HEK293 (cell line): ENCODE data around the gene MYO18B.

Experiments
- CTCF ChIA-PET: fragments of 350-600 bp; formaldehyde crosslinking; extraction: SDS; loops from one replicate; lab custom pipeline; 2021; ENCODE audit warnings: antibody characterized with exemption; lab: Yijun Ruan, JAX
- POLR2A ChIA-PET: fragments of 300-600 bp; formaldehyde crosslinking; extraction: SDS; loops from one replicate; lab custom pipeline; 2020; ENCODE audit warnings: antibody characterized with exemption, inconsistent platforms; lab: Yijun Ruan, JAX
- H3K27ac ChIP-seq: fragments of 200-500 bp; sonication (Bioruptor generic); 2 replicates; pipeline ENCODE4 v1.5.1; 2014; ENCODE audit warnings: low read depth, low read length, control low read depth, inconsistent platforms; ENCODE audit errors: extremely low read depth
- H3K36me3 ChIP-seq, 2 experiments: fragments of 200-500 bp in 1 of 2; sonication (Bioruptor generic) in 1 of 2; 1 replicate in 1 of 2; 2 replicates in 1 of 2; pipeline ENCODE4 v1.5.1; 2014 to 2017; ENCODE audit warnings: inconsistent platforms in 2 of 2, low read length in 2 of 2; ENCODE audit not compliant: control insufficient read depth in 2 of 2, insufficient read depth in 1 of 2
- H3K4me1 ChIP-seq: fragments of 200-500 bp; sonication (Bioruptor generic); 2 replicates; pipeline ENCODE4 v1.5.1; 2014; ENCODE audit warnings: mild to moderate bottlenecking, low read length, inconsistent platforms; ENCODE audit not compliant: control insufficient read depth, insufficient read depth
- H3K4me3 ChIP-seq: 2 replicates; pipeline ENCODE4 v1.5.1; 2011; ENCODE audit warnings: low read depth, mild to moderate bottlenecking, control low read depth, low read length, moderate library complexity
- H3K9me3 ChIP-seq: fragments of 200-500 bp; sonication (Bioruptor generic); 2 replicates; pipeline ENCODE4 v1.5.1; 2014; ENCODE audit warnings: low read depth, low read length, inconsistent platforms; ENCODE audit not compliant: control insufficient read depth, insufficient read depth
- FEZF1 ChIP-seq: fragments of 450-650 bp; formaldehyde crosslinking; IDR thresholded peaks from 2 replicates; pipeline ENCODE4 v1.5.1; 2016; ENCODE audit warnings: missing biosample characterization, missing genetic modification characterization
- GLIS1 ChIP-seq: fragments of 450-650 bp; formaldehyde crosslinking; IDR thresholded peaks from 2 replicates; pipeline ENCODE4 v1.5.1; 2016; ENCODE audit warnings: missing biosample characterization, missing genetic modification characterization
- GLIS2 ChIP-seq: fragments of 450-650 bp; formaldehyde crosslinking; IDR thresholded peaks from 2 replicates; pipeline ENCODE4 v1.5.1; 2016; ENCODE audit warnings: missing biosample characterization, missing genetic modification characterization
- SALL2 ChIP-seq: fragments of 450-650 bp; formaldehyde crosslinking; IDR thresholded peaks from 2 replicates; pipeline ENCODE4 v1.5.0; 2017; ENCODE audit warnings: missing biosample characterization, mild to moderate bottlenecking, missing genetic modification characterization, borderline replicate concordance
- ZBTB10 ChIP-seq: fragments of 450-650 bp; formaldehyde crosslinking; IDR thresholded peaks from 2 replicates; pipeline ENCODE4 v1.5.1; 2016; ENCODE audit warnings: missing biosample characterization, missing genetic modification characterization
- ZFHX2 ChIP-seq: fragments of 450-650 bp; formaldehyde crosslinking; conservative IDR thresholded peaks from 2 replicates; pipeline ENCODE4 v1.5.1; 2016; ENCODE audit warnings: missing biosample characterization, missing genetic modification characterization
- ZNF114 ChIP-seq: fragments of 450-650 bp; formaldehyde crosslinking; IDR thresholded peaks from 2 replicates; pipeline ENCODE4 v1.5.0; 2017; ENCODE audit warnings: missing biosample characterization, missing genetic modification characterization
- ZNF138 ChIP-seq: fragments of 450-650 bp; formaldehyde crosslinking; IDR thresholded peaks from 2 replicates; pipeline ENCODE4 v1.5.1; 2016; ENCODE audit warnings: missing biosample characterization, missing genetic modification characterization, borderline replicate concordance
- ZNF155 ChIP-seq: fragments of 450-650 bp; formaldehyde crosslinking; IDR thresholded peaks from 2 replicates; pipeline ENCODE4 v1.5.1; 2016; ENCODE audit warnings: missing biosample characterization, missing genetic modification characterization
- ZNF174 ChIP-seq: fragments of 450-650 bp; formaldehyde crosslinking; IDR thresholded peaks from 2 replicates; pipeline ENCODE4 v1.5.0; 2017; ENCODE audit warnings: missing biosample characterization, mild to moderate bottlenecking, missing genetic modification characterization
- ZNF350 ChIP-seq: fragments of 450-650 bp; formaldehyde crosslinking; IDR thresholded peaks from 2 replicates; pipeline ENCODE4 v1.5.0; 2017; ENCODE audit warnings: missing biosample characterization, mild to moderate bottlenecking, missing genetic modification characterization
- ZNF580 ChIP-seq: fragments of 450-650 bp; formaldehyde crosslinking; IDR thresholded peaks from 2 replicates; pipeline ENCODE4 v1.5.1; 2016; ENCODE audit warnings: missing biosample characterization, missing genetic modification characterization
- ZNF585B ChIP-seq: fragments of 450-650 bp; formaldehyde crosslinking; IDR thresholded peaks from 2 replicates; pipeline ENCODE4 v1.5.1; 2016; ENCODE audit warnings: missing biosample characterization, missing genetic modification characterization
- ZNF596 ChIP-seq: fragments of 450-650 bp; IDR thresholded peaks from 2 replicates; pipeline ENCODE4 v1.5.0; 2018; ENCODE audit warnings: missing biosample characterization, mild to moderate bottlenecking, missing genetic modification characterization, moderate library complexity
- ZNF626 ChIP-seq: fragments of 450-650 bp; sonication (Bioruptor Pico); formaldehyde crosslinking; IDR thresholded peaks from 2 replicates; pipeline ENCODE4 v1.5.1; 2018; ENCODE audit warnings: missing biosample characterization, missing genetic modification characterization, inconsistent platforms
- ZNF677 ChIP-seq: fragments of 450-650 bp; IDR thresholded peaks from 2 replicates; pipeline ENCODE4 v1.5.0; 2018; ENCODE audit warnings: missing biosample characterization, mild to moderate bottlenecking, missing genetic modification characterization, moderate library complexity
- ZNF701 ChIP-seq: fragments of 450-650 bp; formaldehyde crosslinking; IDR thresholded peaks from 2 replicates; pipeline ENCODE4 v1.5.1; 2016; ENCODE audit warnings: missing biosample characterization, missing genetic modification characterization
- TF ChIP-seq, protein P1 (sequence below): fragments of 450-650 bp; formaldehyde crosslinking; IDR thresholded peaks from 2 replicates; pipeline ENCODE4 v1.5.1; 2016; ENCODE audit warnings: missing biosample characterization, missing genetic modification characterization
- TF ChIP-seq, protein P2 (sequence below): fragments of 450-650 bp; formaldehyde crosslinking; IDR thresholded peaks from 2 replicates; pipeline ENCODE4 v1.5.1; 2016; ENCODE audit warnings: missing biosample characterization, missing genetic modification characterization
- TF ChIP-seq, protein P3 (sequence below): fragments of 450-650 bp; formaldehyde crosslinking; IDR thresholded peaks from 2 replicates; pipeline ENCODE4 v1.5.1; 2016; ENCODE audit warnings: missing biosample characterization, missing genetic modification characterization

MYO18B gene

GRCh38 chr22:25874327-25874726 is 132.3 kb downstream of the MYO18B start (continued):
- TF ChIP-seq ZBTB10 (no peak), ZNF174 (tag by site-specific recombination) (no peak), GLIS2 (tag by site-specific recombination) (no peak), SALL2 (tag by site-specific recombination) (no peak)

DNA sequence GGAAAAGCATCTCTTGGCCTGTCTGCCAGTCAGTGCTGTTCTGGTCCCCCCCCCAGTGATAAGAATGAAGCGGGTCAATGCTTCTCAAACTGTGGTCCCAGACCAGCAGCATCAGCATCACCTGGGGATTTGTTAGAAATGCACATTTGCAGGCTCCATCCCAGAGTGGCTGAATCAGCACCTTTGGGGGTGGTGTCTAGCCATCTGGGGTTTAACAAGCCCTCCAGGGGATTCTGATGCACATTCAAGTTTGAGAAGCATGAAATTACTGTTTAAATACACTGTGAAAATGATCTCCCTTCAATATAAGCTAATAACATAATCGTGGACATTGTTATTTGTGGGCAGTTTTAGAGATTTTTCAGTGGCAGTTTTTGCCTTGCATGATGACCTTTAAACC is 133.5 kb downstream of the MYO18B start:
- Histone ChIP-seq H3K27ac (no peak overlapping the region), H3K4me3 (no peak overlapping the region), H3K4me1 (no peaks in the 10 kb centered on the region), H3K9me3 (no peaks in the 10 kb centered on the region), H3K36me3 (no peaks in the 10 kb centered on the region)
- POLR2A ChIA-PET, result no interaction called here
- CTCF ChIA-PET, result interaction anchor here (0.7 to 1.2 kb wide), 4 partner anchors 16 to 413 kb away, joined by 3 to 6 read pairs (median 3); no protein-coding TSS in a partner anchor
- TF ChIP-seq, protein P1, sequence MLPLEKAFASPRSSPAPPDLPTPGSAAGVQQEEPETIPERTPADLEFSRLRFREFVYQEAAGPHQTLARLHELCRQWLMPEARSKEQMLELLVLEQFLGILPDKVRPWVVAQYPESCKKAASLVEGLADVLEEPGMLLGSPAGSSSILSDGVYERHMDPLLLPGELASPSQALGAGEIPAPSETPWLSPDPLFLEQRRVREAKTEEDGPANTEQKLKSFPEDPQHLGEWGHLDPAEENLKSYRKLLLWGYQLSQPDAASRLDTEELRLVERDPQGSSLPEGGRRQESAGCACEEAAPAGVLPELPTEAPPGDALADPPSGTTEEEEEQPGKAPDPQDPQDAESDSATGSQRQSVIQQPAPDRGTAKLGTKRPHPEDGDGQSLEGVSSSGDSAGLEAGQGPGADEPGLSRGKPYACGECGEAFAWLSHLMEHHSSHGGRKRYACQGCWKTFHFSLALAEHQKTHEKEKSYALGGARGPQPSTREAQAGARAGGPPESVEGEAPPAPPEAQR (tag by site-specific recombination), result no peak
- TF ChIP-seq GLIS1 (tag by site-specific recombination), result peak; percentile 62
- TF ChIP-seq, all 188 proteins: peak for 1

DNA sequence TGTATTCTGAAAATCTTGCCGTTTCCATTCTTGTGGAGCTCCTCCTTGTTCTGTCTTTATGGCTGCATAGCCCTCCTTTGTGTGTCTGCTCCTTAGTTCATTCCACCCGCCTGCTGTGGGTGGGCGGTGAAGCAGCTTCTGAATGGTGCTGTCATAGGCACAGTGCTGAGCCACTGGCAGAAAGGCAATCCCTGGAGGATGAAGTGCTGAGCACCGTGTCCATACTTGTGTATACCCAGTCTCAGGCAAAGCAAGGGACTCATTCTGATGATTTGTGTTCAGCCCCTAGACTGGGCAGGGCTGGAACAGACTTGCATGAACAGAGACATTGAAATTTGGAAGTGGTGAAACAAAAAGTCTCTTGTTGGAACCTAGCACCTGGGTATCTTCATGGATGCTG is 134.9 kb downstream of the MYO18B start:
- ChIA-PET CTCF (interaction anchor here (0.8 kb wide), 1 partner anchor 26 kb away, joined by 3 read pairs; no protein-coding TSS in a partner anchor), POLR2A (no interaction called here)
- Histone ChIP-seq H3K36me3 (no peaks in the 10 kb centered on the region), H3K4me3 (no peak overlapping the region), H3K27ac (no peak overlapping the region), H3K9me3 (no peaks in the 10 kb centered on the region), H3K4me1 (no peaks in the 10 kb centered on the region)
- TF ChIP-seq ZNF350 (tag by site-specific recombination) (no peak), ZFHX2 (tag by site-specific recombination) (peak; percentile 36; the same call in 1 of the 2 replicates), ZNF580 (tag by site-specific recombination) (no peak), ZNF677 (no peak)

DNA sequence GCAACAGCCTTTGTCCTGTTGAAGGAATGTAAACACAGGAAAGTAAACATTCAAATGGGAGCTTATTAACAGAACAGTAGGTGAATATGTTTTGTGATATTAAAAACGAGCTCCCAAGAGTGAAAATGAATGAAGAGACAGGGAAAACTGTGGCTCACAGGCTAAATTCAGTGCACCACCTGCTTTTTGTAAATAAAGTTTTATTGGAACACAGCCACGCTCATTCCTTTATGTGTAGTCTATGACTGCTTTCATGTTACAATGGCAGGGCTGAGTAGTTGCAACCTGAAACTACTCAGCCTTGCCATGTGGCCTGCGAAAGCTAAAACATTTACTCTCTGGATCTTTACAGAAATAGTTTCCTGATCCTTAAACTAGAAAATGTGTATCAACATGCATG is 136.9 kb downstream of the MYO18B start:
- H3K36me3 ChIP-seq, result no peaks in the 10 kb centered on the region
- H3K27ac ChIP-seq, result no peak overlapping the region
- ChIA-PET POLR2A (no interaction called here), CTCF (interaction anchor here (0.7 kb wide), 2 partner anchors 11 to 23 kb away, joined by 3 read pairs; no protein-coding TSS in a partner anchor)
- H3K9me3 ChIP-seq, result no peaks in the 10 kb centered on the region
- H3K4me1 ChIP-seq, result no peaks in the 10 kb centered on the region
- no peak overlapping the region for H3K4me3 ChIP-seq
- no peak for TF ChIP-seq ZNF585B
- no peak for TF ChIP-seq ZNF626 (tag by site-specific recombination)
- TF ChIP-seq ZNF138 (tag by site-specific recombination), result no peak
- TF ChIP-seq FEZF1 (tag by site-specific recombination), result no peak
- TF ChIP-seq, protein P2, sequence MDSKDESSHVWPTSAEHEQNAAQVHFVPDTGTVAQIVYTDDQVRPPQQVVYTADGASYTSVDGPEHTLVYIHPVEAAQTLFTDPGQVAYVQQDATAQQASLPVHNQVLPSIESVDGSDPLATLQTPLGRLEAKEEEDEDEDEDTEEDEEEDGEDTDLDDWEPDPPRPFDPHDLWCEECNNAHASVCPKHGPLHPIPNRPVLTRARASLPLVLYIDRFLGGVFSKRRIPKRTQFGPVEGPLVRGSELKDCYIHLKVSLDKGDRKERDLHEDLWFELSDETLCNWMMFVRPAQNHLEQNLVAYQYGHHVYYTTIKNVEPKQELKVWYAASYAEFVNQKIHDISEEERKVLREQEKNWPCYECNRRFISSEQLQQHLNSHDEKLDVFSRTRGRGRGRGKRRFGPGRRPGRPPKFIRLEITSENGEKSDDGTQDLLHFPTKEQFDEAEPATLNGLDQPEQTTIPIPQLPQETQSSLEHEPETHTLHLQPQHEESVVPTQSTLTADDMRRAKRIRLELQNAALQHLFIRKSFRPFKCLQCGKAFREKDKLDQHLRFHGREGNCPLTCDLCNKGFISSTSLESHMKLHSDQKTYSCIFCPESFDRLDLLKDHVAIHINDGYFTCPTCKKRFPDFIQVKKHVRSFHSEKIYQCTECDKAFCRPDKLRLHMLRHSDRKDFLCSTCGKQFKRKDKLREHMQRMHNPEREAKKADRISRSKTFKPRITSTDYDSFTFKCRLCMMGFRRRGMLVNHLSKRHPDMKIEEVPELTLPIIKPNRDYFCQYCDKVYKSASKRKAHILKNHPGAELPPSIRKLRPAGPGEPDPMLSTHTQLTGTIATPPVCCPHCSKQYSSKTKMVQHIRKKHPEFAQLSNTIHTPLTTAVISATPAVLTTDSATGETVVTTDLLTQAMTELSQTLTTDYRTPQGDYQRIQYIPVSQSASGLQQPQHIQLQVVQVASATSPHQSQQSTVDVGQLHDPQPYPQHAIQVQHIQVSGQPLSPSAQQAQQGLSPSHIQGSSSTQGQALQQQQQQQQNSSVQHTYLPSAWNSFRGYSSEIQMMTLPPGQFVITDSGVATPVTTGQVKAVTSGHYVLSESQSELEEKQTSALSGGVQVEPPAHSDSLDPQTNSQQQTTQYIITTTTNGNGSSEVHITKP (tag by site-specific recombination), result no peak
- TF ChIP-seq ZNF596 (tag by site-specific recombination), result no peak
- TF ChIP-seq, protein P3, sequence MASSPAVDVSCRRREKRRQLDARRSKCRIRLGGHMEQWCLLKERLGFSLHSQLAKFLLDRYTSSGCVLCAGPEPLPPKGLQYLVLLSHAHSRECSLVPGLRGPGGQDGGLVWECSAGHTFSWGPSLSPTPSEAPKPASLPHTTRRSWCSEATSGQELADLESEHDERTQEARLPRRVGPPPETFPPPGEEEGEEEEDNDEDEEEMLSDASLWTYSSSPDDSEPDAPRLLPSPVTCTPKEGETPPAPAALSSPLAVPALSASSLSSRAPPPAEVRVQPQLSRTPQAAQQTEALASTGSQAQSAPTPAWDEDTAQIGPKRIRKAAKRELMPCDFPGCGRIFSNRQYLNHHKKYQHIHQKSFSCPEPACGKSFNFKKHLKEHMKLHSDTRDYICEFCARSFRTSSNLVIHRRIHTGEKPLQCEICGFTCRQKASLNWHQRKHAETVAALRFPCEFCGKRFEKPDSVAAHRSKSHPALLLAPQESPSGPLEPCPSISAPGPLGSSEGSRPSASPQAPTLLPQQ (tag by site-specific recombination), result no peak
- no peak for TF ChIP-seq ZNF701 (tag by site-specific recombination)
- no peak for TF ChIP-seq ZNF114
- TF ChIP-seq ZNF155 (tag by site-specific recombination), result no peak
